GM19438 (cell line): ENCODE results near the gene UHRF1.
"Not testable (repeated sequence)": the region's sequence is repeated elsewhere in the genome, so short reads cannot be mapped to it uniquely, and the experiment has no call there.

Source experiments
- ATAC-seq: cut with Tn5 transposase; IDR thresholded peaks from one replicate; pipeline ENCODE4 v1.9.1; 2021; ENCODE audit warnings: low read depth; ENCODE audit not compliant: unreplicated experiment

Gene UHRF1

DNA sequence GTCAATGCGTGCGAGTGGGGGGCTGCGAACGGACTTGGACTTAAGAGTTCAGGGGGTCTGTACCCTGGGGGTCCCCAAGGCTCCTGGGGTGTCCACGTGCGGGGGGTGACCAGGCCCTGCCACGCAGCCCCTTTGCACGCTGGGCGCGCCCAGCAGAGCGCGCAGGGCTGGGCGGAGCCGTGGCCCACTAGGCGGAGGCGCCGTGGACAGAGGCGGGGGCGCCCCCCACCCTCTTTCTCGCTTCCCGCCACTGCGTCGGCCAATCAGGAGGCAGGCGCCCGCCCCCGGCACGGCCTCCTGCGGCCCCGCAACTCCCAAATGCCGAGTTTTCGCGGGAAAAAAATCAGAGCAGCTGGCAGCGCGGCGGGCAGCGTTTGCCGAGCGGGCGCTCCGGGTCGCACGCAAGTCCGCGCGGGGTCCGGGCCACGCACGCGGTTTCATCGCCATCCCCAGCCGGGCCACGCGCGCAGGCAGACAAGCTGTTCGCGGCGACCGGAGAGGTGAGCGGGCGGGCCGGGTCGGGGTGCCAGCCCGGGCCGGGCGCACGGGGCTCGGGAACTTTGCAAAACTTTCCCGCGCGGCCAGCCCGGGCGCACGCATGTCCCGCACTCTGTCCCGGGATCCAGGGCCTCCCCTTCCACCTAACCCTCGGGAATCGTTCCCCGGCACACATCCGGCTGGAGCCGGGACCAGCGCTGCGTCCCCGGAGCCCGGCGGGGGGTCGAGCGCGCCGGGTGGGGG is at the start of gene UHRF1:
Gene UHRF1, plus strand, starts transcription at position 346 of the 741 bp plus-strand sequence. CDS start 1,385 bp downstream, outside the sequence.
- no peak for ATAC-seq

DNA sequence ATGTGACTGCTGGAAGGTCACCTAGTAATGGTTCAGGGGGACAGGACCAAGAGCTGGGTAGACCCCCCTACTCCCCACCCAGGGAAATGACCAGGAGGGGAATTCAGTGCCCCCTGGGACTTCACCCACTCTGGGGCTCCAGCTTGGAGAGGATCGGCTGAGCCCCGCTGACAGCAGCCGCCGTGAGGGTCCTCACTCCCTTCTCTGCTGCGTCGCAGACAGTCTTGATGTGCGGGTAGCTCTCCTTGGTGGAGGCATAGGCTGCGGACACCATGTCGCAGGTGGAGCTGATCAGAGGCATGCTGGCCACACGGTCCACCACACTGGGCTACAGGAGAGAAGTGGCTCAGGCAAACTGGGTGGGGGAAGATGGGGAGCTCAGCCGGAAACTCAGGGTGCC is 49.6 kb upstream of the UHRF1 start:
- no peak for ATAC-seq

DNA sequence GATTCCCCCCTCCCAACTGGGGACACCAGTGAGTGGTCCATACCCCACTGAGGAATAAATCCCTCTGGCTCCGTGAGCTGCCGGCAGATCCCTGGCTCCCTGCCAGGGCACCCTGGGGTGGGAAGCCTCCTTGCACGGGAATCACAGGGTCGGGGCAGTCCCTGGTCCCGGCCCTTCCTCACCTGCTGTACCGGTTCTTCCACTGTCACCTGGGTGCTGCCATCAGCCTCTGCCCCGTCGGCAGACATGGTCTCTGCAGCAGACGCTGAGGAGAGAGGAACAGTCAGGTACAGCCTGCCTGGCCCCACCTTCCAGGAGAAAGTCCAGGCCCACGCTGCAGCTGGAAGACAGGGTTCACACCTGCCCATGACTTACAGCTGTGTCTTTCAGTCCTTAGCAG is 48.2 kb upstream of the UHRF1 start:
- no peak for ATAC-seq

DNA sequence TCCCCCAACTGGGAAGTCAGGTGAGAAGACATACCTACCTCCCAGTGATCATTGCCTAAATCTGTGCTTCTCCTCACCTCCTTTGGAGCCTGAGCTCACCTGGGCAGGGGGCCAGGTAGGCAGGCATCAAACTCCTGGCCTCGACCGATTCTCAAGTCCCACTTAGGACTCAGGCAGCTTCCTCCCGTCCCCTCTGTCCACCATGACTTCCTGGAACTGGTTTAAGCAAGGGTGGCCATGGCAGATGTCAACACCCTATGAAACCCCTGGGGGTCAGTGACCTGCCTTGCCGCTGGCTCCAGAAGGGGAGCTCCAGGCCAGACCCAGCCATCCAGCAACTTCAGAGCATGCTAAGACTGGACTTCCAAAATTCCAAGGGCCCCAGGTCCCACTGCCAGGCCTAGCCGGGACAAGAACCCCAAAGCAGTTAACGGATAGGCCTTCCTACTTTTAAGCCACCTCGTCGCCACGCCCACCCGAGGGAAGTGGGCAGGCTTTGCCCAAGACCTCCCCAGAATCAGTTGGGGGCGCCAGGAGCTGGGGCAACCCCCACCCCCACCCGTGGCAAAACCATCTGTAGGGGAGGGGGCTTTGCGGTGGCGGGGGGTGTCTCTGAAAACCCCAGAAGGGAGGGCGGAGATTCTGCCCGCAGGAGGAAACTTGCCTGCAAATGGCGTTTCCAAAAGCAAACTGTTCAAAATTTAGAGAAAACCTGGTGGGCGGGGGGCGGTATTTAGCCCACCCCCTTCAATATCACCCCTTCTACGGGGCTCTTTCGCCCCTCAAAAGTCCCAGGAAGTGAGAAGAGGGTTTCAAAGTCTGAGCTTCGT is 42.5 kb upstream of the UHRF1 start:
- no peak for ATAC-seq

DNA sequence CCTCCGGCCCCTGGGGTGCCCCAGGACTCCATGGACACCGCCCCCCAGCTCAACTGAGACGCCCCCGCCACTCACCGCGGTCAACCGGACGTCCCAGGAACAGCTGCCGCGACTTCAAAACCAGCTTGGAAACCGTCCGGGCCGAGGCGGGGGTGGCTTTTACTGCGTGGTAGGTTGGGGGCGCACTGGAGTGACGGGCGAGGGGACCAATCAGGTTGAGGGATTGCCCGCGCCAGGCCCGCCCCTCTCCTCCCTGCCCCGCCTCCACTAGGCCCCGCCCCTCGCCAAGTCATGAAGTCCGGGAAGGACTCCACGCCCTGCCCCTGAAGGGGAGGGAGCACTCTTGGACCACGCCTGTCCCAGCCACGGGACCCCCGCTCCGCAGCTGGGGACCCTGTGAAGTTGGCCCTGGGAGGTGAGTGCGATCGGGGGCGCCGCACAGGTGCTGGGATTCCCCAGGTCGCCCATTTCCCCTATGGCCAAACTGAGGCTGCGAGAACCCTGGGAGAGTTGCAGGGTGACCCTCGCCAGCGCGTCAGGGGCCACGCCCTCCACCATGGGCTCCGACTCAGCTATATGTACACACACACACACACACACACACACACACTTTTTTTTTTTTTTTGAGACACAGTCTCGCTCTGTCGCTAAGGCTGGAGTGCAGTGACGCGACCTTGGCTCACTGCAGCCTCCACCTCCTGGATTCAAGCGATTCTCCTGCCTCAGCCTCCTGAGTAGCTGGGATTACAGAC is 41.6 kb upstream of the UHRF1 start, which contains the start of gene PLIN3:
Gene PLIN3, minus strand, starts transcription at position 134 of the 752 bp plus-strand sequence. CDS start 6,273 bp downstream, outside the sequence.
- no peak for ATAC-seq

DNA sequence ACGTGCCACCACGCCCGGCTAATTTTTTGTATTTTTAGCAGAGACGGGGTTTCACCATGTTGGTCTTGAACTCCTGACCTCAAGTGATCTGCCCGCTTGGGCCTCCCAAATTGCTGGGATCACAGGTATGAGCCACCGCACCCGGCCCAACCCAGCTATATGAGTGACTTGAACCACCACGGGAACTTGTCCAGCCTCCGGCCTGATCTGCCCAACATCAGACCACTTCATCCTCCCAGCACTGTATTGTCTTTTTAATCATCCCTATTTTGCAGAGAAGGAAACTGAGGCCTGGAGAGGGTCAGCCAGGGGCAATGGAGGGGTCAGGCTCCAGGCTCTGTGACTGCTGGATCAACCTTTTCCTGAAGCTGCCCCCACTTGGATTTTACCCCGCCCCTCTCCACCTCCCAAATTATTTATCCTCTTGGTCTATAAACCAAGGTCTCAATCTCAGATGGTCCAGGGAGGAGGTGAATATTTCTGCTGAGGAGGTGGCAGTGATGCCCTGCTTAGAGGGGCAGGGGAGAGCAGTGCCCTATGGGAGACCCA is 40.9 kb upstream of the UHRF1 start:
- ATAC-seq, result no peak

DNA sequence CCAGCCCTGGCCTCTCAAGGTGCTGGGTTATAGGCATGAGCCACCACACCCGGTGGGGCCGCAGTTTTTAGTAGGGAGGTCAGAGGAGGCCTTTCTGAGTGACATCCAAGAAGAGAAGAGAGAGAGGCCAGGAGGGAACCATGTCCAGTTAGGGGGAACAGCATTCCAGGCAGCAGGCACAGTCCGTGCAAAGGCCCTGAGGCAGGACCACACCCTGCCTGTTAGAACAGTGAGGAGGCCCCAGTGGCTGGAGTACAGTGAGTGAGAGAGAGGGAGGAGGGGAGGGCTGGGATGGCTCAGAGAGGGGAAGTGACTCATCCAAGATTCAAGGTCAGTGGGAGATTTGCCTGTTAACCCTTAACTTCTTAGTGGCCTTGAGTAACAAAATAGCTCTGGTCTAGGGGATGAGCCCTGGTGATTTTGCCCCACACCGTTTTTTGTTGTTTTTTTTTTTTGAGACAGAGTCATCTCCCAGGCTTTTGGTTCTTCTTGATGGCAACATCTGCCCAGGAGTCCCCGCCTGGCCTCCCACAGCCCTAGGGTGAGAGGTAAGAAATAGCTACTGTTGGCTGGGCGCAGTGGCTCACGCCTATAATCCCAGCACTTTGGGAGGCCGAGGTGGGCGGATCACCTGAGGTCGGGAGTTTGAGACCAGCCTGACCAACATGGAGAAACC is 39.1 kb upstream of the UHRF1 start:
- ATAC-seq, result no peak

DNA sequence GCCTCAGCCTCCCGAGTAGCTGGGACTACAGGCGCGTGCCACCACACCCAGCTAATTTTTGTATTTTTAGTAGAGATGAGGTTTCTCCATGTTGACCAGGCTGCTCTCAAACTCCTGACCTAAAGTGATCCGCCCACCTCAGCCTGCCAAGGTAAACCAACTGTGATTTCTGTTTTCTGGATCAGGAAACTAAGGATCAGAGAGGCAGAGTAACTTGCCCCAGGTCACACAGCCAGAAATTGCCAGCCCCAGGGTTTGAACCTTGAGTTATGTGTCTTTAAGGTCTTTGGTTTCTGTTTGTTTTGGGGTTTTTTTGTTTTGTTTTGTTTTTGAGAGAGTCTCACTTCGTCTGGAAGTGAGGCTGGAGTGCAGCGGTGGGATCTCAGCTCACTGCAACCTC is 37.6 kb upstream of the UHRF1 start:
- ATAC-seq, result no peak

DNA sequence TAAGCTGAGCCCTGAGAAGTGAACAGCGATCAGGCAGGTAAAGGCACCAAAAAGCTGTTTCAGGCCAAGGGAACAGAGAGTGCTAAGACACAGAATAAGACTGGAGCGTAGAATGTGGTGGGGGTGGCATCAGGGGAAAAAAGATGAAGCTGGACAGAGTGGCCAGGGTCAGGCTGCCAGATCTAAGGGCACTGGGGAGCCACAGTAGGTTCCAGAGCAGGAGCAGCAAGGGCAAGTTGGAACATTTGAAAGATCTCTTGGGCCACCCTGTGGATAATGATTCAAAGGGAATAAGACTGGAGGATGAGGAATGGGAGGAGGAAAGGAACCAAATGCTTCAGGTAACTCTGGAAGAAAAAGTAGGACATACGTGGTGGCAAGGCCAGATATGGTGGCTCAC is 35.4 kb upstream of the UHRF1 start:
- ATAC-seq, result no peak

DNA sequence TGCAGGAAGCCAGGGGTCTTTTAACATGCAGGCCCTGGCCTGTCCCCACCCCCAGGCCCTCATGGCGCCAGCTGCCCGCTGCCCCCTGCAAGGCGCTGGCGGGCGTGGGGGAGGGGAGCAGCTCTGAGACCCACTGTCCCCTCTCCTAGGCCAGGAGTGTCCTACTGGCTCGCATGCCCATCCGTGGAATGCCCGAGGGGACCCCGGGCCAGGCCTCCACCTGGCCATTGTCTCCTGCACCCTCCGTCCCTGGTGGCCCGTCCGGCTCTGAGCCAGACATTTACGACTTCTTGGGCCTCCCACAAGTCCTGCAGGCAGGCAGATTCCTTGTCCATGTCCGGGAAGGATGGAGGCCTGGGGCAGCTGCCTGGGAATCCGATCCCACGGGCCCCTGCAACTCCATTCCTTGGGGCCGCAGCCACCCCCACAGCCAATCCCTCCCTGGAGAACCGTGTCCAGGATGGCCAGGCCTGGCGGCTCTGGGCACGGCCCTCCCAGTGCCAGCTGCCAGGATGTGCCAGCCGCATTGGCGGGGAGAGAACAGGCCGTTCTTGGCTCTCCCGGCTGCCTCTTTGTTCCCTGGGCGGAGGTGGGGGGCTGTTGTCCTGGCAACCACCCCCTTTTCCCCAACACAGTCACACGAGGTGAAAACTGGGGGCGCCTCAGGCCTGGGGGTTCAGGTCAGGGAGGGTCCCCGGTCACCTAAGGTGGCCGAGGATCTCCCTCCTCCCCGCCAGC is 31.4 kb upstream of the UHRF1 start:
- no peak for ATAC-seq

DNA sequence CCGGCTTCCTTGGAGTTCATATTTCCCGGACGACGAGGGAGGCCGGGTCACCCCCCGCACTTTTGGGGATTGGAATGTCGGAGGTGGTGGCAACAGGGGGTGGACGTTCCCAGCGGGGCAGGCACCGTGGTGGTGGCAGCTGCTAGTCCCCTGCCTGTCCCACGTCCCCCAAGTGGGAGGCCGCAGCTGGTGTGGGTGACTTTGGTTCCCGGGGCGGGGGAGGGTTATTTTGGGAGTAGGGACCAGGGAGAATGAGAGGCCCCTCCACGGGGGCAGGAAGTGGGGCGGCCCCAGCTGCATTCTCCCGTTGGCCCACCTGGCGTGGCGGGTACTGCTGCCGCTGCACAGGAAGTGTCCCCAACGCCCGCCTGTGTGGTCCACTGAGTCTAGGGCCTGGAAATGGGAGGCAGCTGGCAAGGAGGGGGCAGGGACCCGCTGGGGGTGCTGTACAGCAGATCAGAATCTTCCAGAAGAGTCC is 30.8 kb upstream of the UHRF1 start:
- ATAC-seq, result no peak

DNA sequence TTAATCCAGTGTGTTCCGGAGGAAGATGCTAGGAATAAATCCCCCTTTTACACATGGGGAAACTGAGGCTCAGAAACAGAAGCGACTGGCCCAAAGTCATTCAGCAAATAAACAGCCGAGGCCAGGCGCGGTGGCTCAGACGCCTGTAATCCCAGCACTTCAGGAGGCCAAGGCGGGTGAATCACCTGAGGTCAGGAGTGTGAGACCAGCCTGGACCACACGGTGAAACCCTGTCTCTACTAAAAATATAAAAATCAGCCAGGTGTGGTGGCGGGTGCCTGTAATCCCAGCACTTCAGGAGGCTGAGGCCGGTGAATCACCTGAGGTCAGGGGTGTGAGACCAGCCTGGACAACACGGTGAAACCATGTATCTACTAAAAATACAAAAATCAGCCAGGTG is 30.3 kb upstream of the UHRF1 start:
- no peak for ATAC-seq

DNA sequence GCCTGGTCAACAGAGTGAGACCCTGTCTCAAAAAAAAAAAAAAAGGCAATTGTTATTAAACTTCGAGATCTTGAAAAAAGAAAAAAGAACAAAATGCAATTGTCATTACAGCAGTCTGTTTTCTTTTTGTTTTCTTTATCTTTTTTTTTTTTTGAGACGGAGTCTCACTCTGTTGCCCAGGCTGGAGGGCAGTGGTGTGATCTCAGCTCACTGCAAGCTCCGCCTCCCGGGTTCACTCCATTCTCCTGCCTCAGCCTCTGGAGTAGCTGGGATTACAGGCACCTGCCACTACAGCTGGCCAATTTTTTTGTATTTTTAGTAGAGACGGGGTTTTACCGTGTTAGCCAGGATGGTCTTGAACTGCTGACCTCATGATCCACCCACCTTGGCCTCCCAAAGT is 26.4 kb upstream of the UHRF1 start:
- ATAC-seq, result not testable (repeated sequence)

DNA sequence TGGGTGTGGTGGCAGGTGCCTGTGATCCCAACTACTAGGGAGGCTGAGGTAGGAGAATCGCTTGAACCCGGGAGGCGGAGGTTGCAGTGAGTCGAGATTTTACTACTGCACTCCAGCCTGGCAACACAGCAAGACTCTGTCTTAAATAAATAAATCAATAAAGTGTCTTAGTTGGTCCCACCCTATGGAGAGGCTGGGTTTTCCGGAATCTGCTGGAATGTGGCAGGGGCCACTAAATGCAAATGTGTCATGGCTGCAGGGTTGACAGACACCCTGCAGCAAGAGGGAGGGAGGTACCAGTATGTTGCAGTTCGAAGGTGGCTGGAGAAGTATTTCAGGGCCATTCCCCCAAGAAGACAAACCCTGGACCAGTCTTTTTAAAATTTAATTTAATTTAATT is 24.3 kb upstream of the UHRF1 start:
- not testable (repeated sequence) for ATAC-seq

DNA sequence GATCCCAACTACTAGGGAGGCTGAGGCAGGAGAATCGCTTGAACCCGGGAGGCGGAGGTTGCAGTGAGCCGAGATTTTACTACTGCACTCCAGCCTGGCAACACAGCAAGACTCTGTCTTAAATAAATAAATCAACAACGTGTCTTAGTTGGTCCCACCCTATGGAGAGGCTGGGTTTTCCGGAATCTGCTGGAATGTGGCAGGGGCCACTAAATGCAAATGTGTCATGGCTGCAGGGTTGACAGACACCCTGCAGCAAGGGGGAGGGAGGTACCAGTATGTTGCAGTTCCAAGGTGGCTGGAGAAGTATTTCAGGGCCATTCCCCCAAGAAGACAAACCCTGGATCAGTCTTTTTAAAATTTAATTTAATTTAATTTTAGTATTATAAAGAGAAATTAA is 21.5 kb upstream of the UHRF1 start:
- ATAC-seq, result not testable (repeated sequence)

DNA sequence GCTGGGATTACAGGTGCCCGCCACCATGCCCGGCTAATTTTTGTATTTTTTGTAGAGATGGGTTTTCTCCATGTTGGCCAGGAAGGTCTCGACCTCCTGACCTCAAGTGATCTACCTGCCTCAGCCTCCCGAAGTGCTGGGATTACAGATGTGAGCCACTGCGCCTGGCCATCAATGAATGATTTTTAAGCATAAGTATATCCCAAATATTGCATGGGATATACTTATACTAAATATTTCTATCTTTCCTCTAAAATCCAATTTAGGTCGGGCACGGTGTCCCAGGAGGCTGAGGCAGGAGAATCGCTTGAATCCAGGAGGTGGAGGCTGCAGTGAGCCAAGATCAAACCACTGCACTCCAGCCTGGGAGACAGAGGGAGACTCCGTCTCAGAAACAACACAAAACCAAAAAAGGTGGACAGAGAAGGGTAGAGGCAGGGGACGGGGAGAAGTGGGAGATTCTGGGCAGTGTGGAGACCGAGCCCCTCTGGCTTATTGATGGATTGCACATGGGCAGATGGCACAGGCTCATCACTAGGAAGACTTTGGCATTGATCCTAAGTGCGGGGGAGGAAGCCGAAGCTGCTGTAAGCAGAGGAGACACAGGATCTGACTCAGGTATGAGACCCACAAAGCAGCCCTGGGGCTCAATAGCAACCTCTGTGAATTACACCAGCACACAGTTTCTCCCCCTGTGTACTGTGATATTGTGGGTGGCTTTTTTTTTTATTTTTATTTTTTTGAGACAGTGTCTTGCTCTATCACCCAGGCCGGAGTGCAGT is 20.1 kb upstream of the UHRF1 start:
- ATAC-seq, result no peak

DNA sequence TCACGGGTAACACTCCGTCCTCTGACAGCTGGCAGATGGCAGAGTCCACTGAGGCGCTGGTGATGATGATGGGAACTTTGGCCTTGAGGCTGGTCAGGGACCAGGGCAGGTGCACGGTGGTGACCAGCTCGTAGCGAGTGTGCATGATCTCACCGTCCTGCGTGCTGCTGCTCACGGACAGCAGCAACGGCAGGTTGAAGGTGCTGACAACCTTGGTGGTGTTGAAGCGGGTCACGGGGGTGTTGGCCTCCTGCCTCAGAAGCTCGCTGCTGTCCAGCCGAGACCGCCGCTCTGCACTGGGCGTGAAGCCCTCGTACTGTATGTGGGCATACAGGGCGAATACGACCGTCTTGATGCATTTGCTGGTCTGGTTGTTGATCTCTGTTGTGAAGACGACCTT is 18.2 kb upstream of the UHRF1 start:
- no peak for ATAC-seq

DNA sequence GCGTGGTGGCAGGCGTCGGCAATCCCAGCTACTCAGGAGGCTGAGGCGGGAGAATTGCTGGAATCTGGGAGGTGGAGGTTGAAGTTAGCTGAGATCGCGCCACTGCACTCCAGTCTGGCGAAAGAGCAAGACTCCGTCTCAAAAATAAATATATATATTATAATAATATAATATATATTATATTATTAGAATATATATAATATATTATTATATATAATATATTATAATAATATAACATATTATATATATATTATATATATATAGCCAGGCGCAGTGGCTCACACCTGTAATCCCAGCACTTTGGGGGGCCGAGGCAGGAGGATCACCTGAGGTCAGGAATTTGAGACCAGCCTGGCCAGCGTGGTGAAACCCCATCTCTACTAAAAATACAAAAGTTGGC is 16.3 kb upstream of the UHRF1 start:
- not testable (repeated sequence) for ATAC-seq

DNA sequence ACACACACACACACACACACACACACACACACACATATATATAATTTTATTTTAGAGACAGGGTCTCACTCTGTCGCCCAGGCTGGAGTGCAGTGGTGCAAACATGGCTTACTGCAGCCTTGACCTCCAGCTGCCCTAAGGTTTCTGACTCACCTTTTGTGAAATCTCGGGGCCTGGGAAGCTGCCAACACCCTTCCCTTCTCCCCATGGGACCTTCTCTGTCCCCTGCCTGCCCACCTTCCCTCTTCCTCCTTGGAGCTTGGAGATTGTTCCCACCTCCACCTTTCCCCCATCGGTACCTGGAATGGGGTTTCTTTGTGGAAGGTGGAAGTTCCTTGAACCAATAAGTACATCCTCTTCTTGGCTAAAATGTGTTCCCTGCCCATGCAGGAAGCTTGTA is 12.9 kb upstream of the UHRF1 start:
- ATAC-seq, result no peak
